ENCODE measurements around the gene RAD51B.

Gene RAD51B

DNA sequence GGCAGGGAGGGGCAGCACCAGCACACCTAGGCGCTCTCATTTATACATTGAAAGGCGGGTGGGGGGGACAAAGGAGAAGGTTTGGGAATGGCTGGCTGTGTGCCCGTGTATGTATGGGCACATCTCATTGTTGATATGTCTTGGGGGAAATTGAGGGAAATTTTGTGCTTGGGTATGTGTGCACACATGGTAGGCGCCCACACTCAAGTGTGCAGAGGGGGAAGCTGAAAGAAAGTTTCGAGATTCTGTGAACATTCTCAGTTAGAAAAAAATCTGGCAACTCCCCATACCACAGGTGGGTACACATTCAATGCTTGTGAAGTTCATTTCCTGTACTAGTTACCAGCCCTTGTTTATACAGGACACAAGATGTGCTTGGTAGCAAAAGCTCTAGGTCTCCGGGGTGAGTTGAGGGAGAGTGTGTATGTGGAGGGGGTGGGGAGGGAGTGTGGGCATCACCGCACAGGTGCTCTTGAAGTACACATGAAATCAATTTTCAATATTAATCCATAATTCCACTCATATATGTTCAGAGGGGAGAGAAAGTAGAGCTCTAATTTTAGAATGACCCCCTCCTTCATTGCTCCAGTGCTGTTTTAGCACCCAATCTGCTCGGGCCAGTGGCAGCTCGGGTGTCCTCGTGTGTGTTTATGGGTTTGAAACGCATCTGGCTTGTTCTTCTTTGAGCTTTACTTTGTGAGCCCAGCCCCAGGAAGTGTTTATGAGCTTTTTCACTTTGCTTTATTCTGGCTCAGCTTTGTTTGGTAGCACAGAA is 687.3 kb downstream of the RAD51B start:
- peak; percentile 68 for DNase-seq

DNA sequence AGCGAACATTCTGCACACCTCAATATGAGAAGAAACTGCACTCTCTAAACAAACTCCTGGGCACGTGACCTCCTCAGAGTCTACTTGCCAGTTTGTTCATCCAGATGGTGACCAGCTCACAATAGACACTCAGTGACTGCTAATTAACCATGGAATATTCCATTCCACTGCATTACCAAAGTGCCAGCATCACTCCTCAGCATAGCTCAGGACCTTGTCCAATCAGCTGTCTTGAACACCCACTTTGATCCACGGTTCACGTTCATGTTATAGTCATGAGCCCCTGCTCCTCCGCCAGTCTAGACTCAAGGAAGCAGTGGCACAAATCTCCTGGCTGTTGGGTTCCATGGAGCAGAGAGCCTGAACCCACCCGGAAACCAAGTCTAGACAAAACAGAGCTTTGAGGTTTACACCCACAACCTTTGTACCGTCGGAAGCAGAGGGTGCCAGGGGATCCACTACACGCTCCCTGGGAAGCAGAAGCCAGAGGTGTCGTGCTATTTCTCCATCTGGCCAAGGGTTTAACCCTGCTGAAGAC is 688.0 kb downstream of the RAD51B start:
- DNase-seq, result peak; percentile 68

GRCh38 chr14:68508581-68508980 is 689.0 kb downstream of the RAD51B start:
- DNase-seq, result no peak

DNA sequence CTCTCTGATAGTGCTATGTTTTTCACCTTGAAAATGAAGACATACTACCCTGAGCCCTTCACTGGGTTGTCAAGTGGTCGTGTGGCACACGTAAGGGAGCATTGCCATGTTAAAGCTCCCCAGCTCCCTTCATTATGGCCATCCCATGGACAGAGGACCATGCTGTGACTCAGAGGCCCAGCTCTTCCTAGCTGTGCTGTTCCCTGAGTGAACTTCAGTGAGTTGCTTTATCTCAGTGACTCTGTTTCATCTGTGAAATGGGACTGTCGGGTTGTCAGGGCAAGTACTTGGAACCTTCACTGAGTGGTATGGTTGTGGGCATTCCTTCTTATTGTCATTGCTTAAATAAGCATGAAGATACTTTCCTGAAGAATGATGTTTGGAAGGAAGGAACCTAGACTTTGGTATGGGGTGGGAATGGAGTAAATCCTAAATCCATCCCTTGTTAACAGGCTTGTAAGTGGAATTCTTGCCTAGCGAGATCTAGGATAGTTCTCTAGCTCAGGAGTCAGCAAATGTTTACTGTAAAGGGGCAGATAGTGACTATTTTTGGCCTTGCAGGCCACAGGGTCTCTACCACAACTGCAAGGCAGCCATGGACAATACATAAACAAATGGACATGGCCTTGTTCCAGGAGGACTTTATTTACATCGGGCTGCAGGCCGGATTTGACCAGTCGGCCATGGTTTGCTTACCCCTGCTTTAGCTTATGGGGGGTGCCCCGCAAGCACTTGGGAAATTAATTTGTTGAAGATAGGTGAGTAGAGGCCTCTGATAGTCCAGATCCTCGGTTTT is 689.8 kb downstream of the RAD51B start:
- DNase-seq, result no peak

DNA sequence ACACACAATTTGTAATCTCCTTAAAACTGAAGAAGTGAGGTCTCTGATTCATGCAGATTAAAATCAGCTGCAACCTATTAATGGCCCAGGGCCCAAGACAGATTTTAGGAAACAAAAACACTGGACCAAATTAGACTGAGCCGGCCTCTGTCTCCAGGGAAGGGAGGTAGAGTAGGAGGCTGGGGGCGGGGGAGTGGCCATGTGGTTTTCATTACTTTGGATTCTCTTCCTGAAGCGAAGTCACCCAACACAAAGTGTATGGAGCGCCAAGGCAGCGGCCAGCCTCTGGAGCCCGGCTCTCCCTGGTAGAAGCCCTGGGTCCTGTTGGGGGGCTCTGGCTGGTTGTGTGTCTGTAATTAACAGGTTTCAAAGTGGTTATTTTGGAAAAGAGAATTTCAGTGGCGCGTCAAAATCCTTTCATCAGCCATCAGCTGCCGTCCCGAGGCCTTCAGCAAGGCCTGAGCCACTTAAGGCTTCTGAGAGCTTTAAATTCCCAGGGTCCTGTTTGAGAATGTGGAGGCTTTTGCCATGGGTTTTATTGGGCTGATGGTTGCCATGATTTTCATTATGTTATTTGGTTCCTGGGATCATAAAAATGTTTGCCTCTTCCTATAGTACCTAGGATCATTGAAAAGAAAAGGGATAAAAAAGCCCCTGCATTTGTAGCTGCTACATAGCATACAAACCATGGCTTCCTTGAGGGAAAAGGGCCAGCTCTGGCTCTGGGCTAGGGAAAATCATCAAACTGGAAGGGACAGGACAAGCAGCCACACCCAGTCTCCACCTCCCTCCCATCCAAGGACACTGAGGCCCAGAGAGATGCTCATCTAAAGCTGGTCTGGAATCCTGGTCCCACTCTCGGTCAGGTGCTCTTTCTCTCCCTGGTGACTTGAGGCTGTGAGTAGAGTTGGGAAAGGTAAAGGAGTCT is 690.9 kb downstream of the RAD51B start:
- no peak for DNase-seq

GRCh38 chr14:68511129-68512047 is 691.8 kb downstream of the RAD51B start:
- DNase-seq, result no peak

GRCh38 chr14:68512088-68512487 is 692.5 kb downstream of the RAD51B start:
- DNase-seq, result no peak

DNA sequence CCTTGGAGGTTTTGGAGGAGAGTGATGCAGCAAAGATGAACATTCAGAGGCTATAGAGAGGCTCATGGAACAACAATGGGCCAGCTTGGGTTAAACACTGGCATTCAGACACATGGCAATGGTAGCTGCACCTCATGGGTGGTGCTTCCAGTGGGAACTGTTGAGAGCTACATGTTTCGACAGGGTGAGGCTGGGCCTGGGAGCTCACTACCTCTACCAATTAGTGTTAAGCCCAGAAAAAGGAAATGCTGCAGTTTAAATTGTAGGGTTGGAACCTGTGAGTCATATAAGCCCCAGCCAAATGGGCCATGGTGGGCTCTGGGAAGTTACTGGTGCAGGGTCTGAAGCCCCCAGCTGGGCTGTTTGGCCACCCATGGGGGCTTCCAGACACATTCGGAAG is 693.6 kb downstream of the RAD51B start:
- DNase-seq, result no peak

DNA sequence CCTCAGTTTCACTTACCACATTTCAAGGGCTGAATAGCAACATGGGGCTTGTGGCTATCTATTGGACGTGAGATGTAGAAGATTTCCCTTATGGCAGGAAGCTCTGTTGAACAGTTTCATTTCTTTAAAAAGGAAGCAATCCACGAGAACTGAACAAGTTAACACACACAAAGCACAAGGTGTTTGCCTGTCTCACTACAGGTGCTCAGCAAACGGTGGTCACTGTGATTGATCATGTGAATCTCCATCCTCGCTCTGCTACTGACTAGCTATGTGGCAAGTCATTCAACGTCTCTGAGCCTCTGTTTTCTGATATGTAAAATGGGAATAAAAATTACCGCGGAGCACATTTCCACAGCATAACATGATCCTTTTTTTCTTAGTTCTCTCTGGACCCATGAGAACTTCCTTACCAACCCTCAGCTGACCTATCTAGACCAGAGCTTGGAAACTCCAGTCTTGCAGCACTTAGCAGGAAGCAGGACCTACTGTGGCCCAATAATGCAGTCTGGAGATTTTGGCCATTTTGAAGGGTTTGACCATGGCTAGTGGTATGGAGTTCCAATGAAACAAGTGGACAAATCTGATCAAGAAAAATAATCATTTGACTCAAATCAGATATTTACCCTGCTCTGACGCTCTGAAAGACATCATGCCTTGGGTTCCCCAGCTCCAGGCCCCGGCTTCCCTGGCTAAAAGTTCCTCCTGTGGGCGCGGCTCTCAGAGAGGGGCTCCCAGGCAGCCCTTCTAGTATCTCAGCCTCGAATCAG is 694.4 kb downstream of the RAD51B start:
- no peak for DNase-seq

DNA sequence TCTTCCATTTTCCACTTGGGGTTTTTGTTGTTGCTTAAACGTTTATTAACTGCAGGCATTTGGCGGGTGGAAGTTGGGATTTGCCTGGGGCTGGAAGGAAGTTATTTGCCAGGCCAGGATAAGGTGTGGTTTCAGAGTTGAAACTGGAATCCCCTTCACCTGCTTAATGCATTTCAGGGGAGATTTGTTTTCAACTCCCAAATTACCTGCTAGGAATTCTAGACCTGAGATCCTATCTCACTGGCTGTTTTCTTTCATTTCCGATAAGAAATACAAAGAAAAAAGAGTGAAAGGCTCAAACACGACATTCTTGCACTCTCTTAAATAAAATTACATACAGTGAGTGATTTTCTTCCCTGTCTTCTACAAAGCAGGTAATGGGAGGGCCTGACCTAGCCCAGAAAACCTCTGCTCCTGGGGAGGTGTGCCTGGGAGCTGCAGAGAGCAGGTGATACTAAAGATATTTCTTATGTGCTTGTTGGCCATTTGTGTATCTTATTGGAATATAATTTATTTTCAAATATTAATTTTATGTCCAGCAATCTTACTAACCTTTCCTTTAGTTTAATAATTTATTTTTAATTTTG is 695.1 kb downstream of the RAD51B start:
- no peak for DNase-seq

GRCh38 chr14:68516342-68516741 is 696.8 kb downstream of the RAD51B start:
- no peak for DNase-seq

- no peak for DNase-seq
Observed at GRCh38 chr14:68518166-68518565, 698.6 kb downstream of the RAD51B start.

- no peak for DNase-seq
Observed at GRCh38 chr14:68518761-68519670, 699.4 kb downstream of the RAD51B start.

DNA sequence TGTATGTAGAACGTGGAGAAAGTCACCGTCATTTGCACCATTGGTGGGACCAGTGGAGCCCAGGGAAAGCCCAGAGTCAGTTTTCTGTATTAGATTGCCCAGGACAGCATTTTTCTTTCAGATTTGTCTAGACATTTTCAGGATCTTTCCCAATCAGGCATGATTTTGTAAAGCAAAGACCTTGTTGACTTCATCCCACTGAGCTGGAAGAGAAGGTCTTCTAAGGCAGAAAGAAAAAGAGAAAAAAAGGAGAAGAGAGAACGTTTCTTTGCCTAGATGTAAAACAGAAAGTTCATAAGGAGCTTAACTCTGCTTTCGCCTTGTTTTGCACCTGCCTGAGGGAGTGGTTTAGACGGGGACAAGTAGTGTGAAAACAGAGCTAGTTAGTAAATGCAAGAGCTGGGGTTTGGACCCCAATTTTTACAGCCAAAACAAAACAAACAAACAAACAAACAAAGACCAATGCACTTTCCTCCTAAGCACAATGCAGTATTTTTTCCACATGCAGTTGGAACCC is 700.1 kb downstream of the RAD51B start:
- DNase-seq, result no peak

GRCh38 chr14:68520637-68521556 is 701.3 kb downstream of the RAD51B start:
- DNase-seq, result no peak

GRCh38 chr14:68521557-68521901 is 702.0 kb downstream of the RAD51B start:
- no peak for DNase-seq

DNA sequence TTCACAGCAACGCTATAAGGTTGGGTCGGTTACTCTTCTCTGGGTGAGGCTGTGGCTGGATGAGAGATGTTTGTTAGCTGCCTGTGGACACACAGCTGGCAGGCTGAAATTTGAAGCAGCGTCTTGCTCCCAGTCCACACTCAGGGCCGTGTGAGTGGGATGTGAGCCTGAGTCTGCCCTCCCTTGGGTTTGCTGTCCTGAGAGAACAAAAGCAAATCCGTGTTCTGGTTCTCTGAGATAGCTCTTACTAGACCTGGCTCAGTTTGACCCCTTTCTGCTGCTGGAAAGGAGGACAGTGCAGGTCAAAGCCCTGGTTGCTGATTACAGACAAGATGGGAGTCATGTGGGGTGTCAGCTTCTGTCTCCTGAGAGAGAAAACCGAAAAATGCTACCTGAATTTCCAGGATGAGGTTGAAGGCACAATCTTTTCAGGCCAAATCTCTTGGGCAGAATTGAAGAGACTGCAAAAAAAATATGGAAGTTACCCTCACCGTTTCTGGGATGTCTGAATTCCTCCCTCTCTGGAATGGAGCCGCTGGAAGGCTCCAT is 702.5 kb downstream of the RAD51B start:
- DNase-seq, result no peak

Data from activated effector memory CD4-positive, alpha-beta T cell treated with anti-CD3 and anti-CD28 coated beads, Interleukin-2, amount 50 U/mL, for 16 hours (primary cell).